ENCODE measurements around the gene FOXK1. TPM values are rescaled to one million over a fixed set of nuclear protein-coding genes. Genes with fewer than 3 reads are reported as not detected.
A peak's percentile ranks its signal among the peaks of the same experiment; 100 is the strongest.

FOXK1 gene
- total and polyA plus RNA-seq, 2 of the 13 experiments (the other 11 are each of a cell fraction or from before 2014, with no cell fraction given): 4.6 to 8.8 TPM

GRCh38 chr7:4775250-4775847 lies 93.3 kb downstream of the FOXK1 start, which contains the start of gene AP5Z1 (continued):
- TF ChIP-seq HNRNPK (IDR thresholded peaks at IDR 0.05; ENCODE audit: low read depth, low read length, poor library complexity, severe bottlenecking): no peak
- TF ChIP-seq MTF2 (CRISPR knock-in tag; IDR thresholded peaks at IDR 0.05; ENCODE audit: borderline replicate concordance): peak; percentile 84; the same call in 1 of the 2 replicates
- TF ChIP-seq ZNF275 (CRISPR knock-in tag; IDR thresholded peaks at IDR 0.05; ENCODE audit: borderline replicate concordance): peak; percentile 82
- peak; percentile 99 for TF ChIP-seq GATAD1 (CRISPR knock-in tag; IDR thresholded peaks at IDR 0.05)
- TF ChIP-seq NR2F1 (CRISPR knock-in tag; IDR thresholded peaks at IDR 0.05): no peak; a peak in 1 of 4 replicates
- peak in 1 of 2 experiments; percentile 63; a peak in 2 of 4 replicates for TF ChIP-seq ATF4 (CRISPR knock-in tag; IDR thresholded peaks at IDR 0.05)
- TF ChIP-seq ARNTL (CRISPR knock-in tag; IDR thresholded peaks at IDR 0.05): peak; percentile 66; the same call in 1 of the 2 replicates
- no peak; the same call in 1 of the 2 replicates for TF ChIP-seq FOXJ3 (CRISPR knock-in tag; IDR thresholded peaks at IDR 0.05; ENCODE audit: borderline replicate concordance)
- TF ChIP-seq FOXK2 (IDR thresholded peaks at IDR 0.05): peak; percentile 41
- peak; percentile 91 for TF ChIP-seq KDM2A (CRISPR knock-in tag; IDR thresholded peaks at IDR 0.05; ENCODE audit: borderline replicate concordance, low read depth)
- peak; percentile 64; the same call in 1 of the 2 replicates for TF ChIP-seq HIVEP1 (CRISPR knock-in tag; IDR thresholded peaks at IDR 0.05)
- TF ChIP-seq FOSL2 (CRISPR knock-in tag; IDR thresholded peaks at IDR 0.05): peak; percentile 55
- no peak for TF ChIP-seq ZFAT (CRISPR knock-in tag; conservative IDR thresholded peaks at IDR 0.05)
- peak; percentile 76 for TF ChIP-seq MYC (CRISPR knock-in tag; IDR thresholded peaks at IDR 0.05; ENCODE audit: borderline replicate concordance)
- no peak for TF ChIP-seq ZNF589 (CRISPR knock-in tag; conservative IDR thresholded peaks at IDR 0.05)
- no peak for TF ChIP-seq NFE2 (CRISPR knock-in tag; IDR thresholded peaks at IDR 0.05)
- 0 out of 2 replicates have a peak, but pooled peaks have one; percentile 75 for TF ChIP-seq ZNF501 (CRISPR knock-in tag; IDR thresholded peaks at IDR 0.05)
- TF ChIP-seq FOSL1 (CRISPR knock-in tag; IDR thresholded peaks at IDR 0.05; ENCODE audit: borderline replicate concordance): 0 out of 2 replicates have a peak, but pooled peaks have one; percentile 34
- TF ChIP-seq ZNF530 (CRISPR knock-in tag; IDR thresholded peaks at IDR 0.05; ENCODE audit: low read depth): no peak
- no peak for TF ChIP-seq ZBTB44 (CRISPR knock-in tag; IDR thresholded peaks at IDR 0.05)
- TF ChIP-seq ASH2L (IDR thresholded peaks at IDR 0.05; ENCODE audit: insufficient read length, low read depth, low read length): peak; percentile 90

Measured in HepG2 (cell line).